ENCODE measurements around the gene ISG20. TPM values are rescaled to one million over a fixed set of nuclear protein-coding genes. Genes with fewer than 3 reads are reported as not detected.

ISG20 gene
- total and polyA plus RNA-seq, 7 donors: 1.9 to 177 (median 20.1) TPM

GRCh38 chr15:88657326-88658069 lies 18.7 kb downstream of the ISG20 start:
- peak; percentile 68 for DNase-seq
- Histone ChIP-seq H3K36me3 (no peaks in the 10 kb centered on the region), H3K27ac (no peak overlapping the region), H3K9me3 (no peaks in the 10 kb centered on the region), H3K4me1 (peaks cover 0 to 10% (median 0%) of the 10 kb centered on the region in 4 donors), H3K4me3 (no peak overlapping the region), H3K27me3 (no peaks in the 10 kb centered on the region)
- peak; percentile 31 to 64 (median 56) for TF ChIP-seq CTCF (IDR thresholded peaks at IDR 0.05)
- TF ChIP-seq POLR2AphosphoS5 (IDR thresholded peaks at IDR 0.05): no peak
- 32 to 44% methylated on average over 13 of the region's 13 CpGs for WGBS, 2 donors
- intact Hi-C loops (cut with DNase I): loop anchor here (1.0 to 5.0 kb wide), 2 partner anchors 177 to 240 kb away; partner anchors contain the start of gene HAPLN3

- no peak overlapping the region for H3K4me3 ChIP-seq
- TF ChIP-seq POLR2AphosphoS5 (IDR thresholded peaks at IDR 0.05): no peak
- TF ChIP-seq CTCF (IDR thresholded peaks at IDR 0.05): no peak
- no peak for TF ChIP-seq POLR2A (IDR thresholded peaks at IDR 0.05)
- no peak for TF ChIP-seq EP300 (IDR thresholded peaks at IDR 0.05)
- H3K4me1 ChIP-seq: peaks cover 0 to 10% (median 0%) of the 10 kb centered on the region in 4 donors
- H3K36me3 ChIP-seq: no peaks in the 10 kb centered on the region
- intact Hi-C loops (cut with DNase I): loop anchor here (5.0 kb wide), 1 partner anchor 239 kb away; the partner anchor contains the start of gene HAPLN3
- peak; percentile 47 for DNase-seq
- H3K9me3 ChIP-seq: no peaks in the 10 kb centered on the region
- no peaks in the 10 kb centered on the region for H3K27me3 ChIP-seq
- H3K27ac ChIP-seq: no peak overlapping the region
- 78 to 80% methylated on average over 13 of the region's 13 CpGs for WGBS, 2 donors
These were observed 19.5 kb downstream of the ISG20 start for GRCh38 chr15:88658070-88658965.

GRCh38 chr15:88658972-88659931 lies 20.4 kb downstream of the ISG20 start:
- intact Hi-C loops (cut with DNase I): loop anchor here (5.0 kb wide), 1 partner anchor 238 kb away; the partner anchor contains the start of gene HAPLN3

More at GRCh38 chr15:88658972-88659931, 20.4 kb downstream of the ISG20 start:
- no peaks in the 10 kb centered on the region for H3K9me3 ChIP-seq
- H3K27me3 ChIP-seq: no peaks in the 10 kb centered on the region
- no peak for TF ChIP-seq POLR2A (IDR thresholded peaks at IDR 0.05)
- TF ChIP-seq EP300 (IDR thresholded peaks at IDR 0.05): no peak
- no peak for TF ChIP-seq CTCF (IDR thresholded peaks at IDR 0.05)
- no peak for TF ChIP-seq POLR2AphosphoS5 (IDR thresholded peaks at IDR 0.05)
- peak; percentile 56 for DNase-seq
- no peak overlapping the region for H3K4me3 ChIP-seq
- H3K36me3 ChIP-seq: no peaks in the 10 kb centered on the region
- 77 to 79% methylated on average over 18 of the region's 18 CpGs for WGBS, 2 donors
- peaks cover 0 to 10% (median 0%) of the 10 kb centered on the region in 4 donors for H3K4me1 ChIP-seq
- H3K27ac ChIP-seq: no peak overlapping the region

All from sigmoid colon (tissue), 7 donors.